LNCAP (cell line): Measurements from ENCODE around the gene LRP6.

Experiments used
- TF ChIP-seq, protein P1 (sequence below): fragments of 450-650 bp; IDR thresholded peaks from 2 replicates; pipeline ENCODE4 v1.5.1; 2017; ENCODE audit warnings: mild to moderate bottlenecking

The LRP6 gene

GRCh38 chr12:12141000-12141399 lies 125.8 kb downstream of the LRP6 start:
- TF ChIP-seq, protein P1, sequence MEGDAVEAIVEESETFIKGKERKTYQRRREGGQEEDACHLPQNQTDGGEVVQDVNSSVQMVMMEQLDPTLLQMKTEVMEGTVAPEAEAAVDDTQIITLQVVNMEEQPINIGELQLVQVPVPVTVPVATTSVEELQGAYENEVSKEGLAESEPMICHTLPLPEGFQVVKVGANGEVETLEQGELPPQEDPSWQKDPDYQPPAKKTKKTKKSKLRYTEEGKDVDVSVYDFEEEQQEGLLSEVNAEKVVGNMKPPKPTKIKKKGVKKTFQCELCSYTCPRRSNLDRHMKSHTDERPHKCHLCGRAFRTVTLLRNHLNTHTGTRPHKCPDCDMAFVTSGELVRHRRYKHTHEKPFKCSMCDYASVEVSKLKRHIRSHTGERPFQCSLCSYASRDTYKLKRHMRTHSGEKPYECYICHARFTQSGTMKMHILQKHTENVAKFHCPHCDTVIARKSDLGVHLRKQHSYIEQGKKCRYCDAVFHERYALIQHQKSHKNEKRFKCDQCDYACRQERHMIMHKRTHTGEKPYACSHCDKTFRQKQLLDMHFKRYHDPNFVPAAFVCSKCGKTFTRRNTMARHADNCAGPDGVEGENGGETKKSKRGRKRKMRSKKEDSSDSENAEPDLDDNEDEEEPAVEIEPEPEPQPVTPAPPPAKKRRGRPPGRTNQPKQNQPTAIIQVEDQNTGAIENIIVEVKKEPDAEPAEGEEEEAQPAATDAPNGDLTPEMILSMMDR, result no peak

- TF ChIP-seq, protein P1, result no peak
These were observed 128.4 kb downstream of the LRP6 start for GRCh38 chr12:12138203-12139154.

DNA sequence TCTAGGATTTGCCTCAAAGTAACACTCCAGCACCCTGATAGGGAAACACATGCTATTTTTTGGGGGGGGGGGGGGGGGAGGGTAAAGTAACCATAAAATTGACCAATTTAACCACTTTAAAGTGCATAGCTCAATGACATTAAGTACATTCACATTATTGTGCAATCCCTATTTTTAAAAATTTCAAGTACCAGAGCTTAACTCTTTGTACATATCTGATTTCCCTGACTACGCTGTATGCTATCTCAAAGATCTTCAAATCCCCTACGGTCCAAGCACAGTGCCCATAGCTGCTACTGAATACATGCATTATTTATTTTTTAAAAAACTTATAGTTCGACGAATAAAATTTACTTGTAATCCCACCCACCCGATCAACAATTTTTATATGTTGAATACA lies 133.1 kb downstream of the LRP6 start:
- TF ChIP-seq, protein P1, result no peak

GRCh38 chr12:12133259-12133658 lies 133.6 kb downstream of the LRP6 start:
- TF ChIP-seq, protein P1, result no peak

- TF ChIP-seq, protein P1, result no peak
These were observed 138.2 kb downstream of the LRP6 start for GRCh38 chr12:12128670-12129069.

GRCh38 chr12:12127304-12127703 lies 139.5 kb downstream of the LRP6 start:
- TF ChIP-seq, protein P1, result no peak

DNA sequence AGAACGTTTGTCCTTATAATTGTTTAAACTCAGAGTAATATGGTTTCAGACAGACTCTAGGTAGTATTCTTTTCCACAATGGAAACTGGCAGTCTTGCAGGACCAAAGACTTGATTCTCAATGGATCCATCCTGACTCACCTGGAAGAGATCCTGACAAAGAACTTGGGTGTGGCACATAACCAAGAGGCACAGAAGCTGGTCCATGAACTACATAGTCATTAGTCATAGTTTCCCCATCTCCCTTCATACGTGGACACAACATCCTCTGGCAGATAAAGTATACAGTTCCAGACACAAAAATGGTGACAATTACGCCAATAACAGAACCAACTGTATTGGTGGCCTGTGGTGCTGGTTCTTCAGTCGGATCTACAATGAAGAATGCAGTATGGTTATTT lies 140.3 kb downstream of the LRP6 start:
- TF ChIP-seq, protein P1, result no peak
